OCI-LY3 (cell line): ENCODE results near the gene TTC7B.

ENCODE experiments used
- H2AFZ ChIP-seq: fragments of 200-600, 300-600 bp; shearing (Covaris generic); 2 replicates; pipeline ENCODE4 v1.6.0; 2014; ENCODE audit warnings: antibody characterized with exemption, low read depth, low read length
- H3K27ac ChIP-seq: fragments of 200-600, 300-600 bp; sonication (generic); 2 replicates; pipeline ENCODE4 v1.5.1; 2014; ENCODE audit warnings: mild to moderate bottlenecking, low read length, moderate library complexity, mixed read lengths
- H3K27me3 ChIP-seq: fragments of 200-600, 300-600 bp; sonication (generic); 2 replicates; pipeline ENCODE4 v1.6.1; 2014; ENCODE audit warnings: low read depth, low read length, mixed read lengths
- H3K36me3 ChIP-seq: fragments of 200-600, 300-600 bp; sonication (generic); replicated peaks from 2 replicates; pipeline ENCODE3; 2014; ENCODE audit warnings: low read depth, low read length, mixed read lengths
- H3K4me1 ChIP-seq: fragments of 300-600, 200-600 bp; sonication (generic); 2 replicates; pipeline ENCODE4 v1.6.1; 2014; ENCODE audit warnings: low read length, mixed read lengths
- H3K4me2 ChIP-seq: fragments of 200-600, 300-600 bp; sonication (generic); 2 replicates; pipeline ENCODE4 v1.6.1; 2014; ENCODE audit warnings: low read length, mixed read lengths
- H3K4me3 ChIP-seq: fragments of 300-600, 200-600 bp; sonication (generic); 2 replicates; pipeline ENCODE4 v1.5.1; 2014; ENCODE audit warnings: antibody characterized with exemption, mild to moderate bottlenecking, low read length, moderate library complexity
- H3K79me2 ChIP-seq: fragments of 300-600, 200-600 bp; shearing (Covaris generic); 2 replicates; pipeline ENCODE4 v1.6.1; 2014; ENCODE audit warnings: mild to moderate bottlenecking, low read length, mixed read lengths
- H3K9ac ChIP-seq: fragments of 300-600, 200-600 bp; shearing (Covaris generic); 2 replicates; pipeline ENCODE4 v1.6.0; 2014; ENCODE audit warnings: mild to moderate bottlenecking, low read length, moderate library complexity
- H3K9me3 ChIP-seq: fragments of 200-600, 300-600 bp; shearing (Covaris generic); 2 replicates; pipeline ENCODE4 v1.6.1; 2014; ENCODE audit warnings: low read length, mixed read lengths; ENCODE audit not compliant: insufficient read depth
- H4K20me1 ChIP-seq: fragments of 200-600, 300-600 bp; sonication (generic); 2 replicates; pipeline ENCODE4 v1.6.1; 2016; ENCODE audit warnings: low read length, mixed read lengths; ENCODE audit not compliant: insufficient read depth
- CTCF ChIP-seq: fragments of 200-600, 300-600 bp; sonication (generic); IDR thresholded peaks from 2 replicates; pipeline ENCODE4 v1.5.1; 2014; ENCODE audit warnings: antibody characterized with exemption, low read length, low read depth
- EZH2phosphoT487 ChIP-seq: fragments of 200-600 bp; shearing (Covaris generic); IDR thresholded peaks from 2 replicates; pipeline ENCODE4 v1.6.1; 2018; ENCODE audit warnings: antibody characterized with exemption, mixed run types, low read depth

TTC7B gene

GRCh38 chr14:90728951-90729350 is 87.3 kb downstream of the TTC7B start:
- Histone ChIP-seq H3K27me3 (no peaks in the 10 kb centered on the region), H2AFZ (no peak overlapping the region)
- TF ChIP-seq EZH2phosphoT487, result no peak
- no peak for TF ChIP-seq CTCF

GRCh38 chr14:90727082-90727481 is 89.1 kb downstream of the TTC7B start:
- H3K36me3 ChIP-seq, result no peaks in the 10 kb centered on the region
- no peak overlapping the region for H3K4me2 ChIP-seq
- no peaks in the 10 kb centered on the region for H4K20me1 ChIP-seq
- H2AFZ ChIP-seq, result no peak overlapping the region
- peaks cover 10% of the 10 kb centered on the region for H3K4me1 ChIP-seq
- H3K27ac ChIP-seq, result no peak overlapping the region
- no peaks in the 10 kb centered on the region for H3K27me3 ChIP-seq
- H3K79me2 ChIP-seq, result no peaks in the 10 kb centered on the region
- H3K4me3 ChIP-seq, result no peak overlapping the region
- H3K9ac ChIP-seq, result no peak overlapping the region
- H3K9me3 ChIP-seq, result no peaks in the 10 kb centered on the region
- TF ChIP-seq CTCF (no peak), EZH2phosphoT487 (no peak)

More at GRCh38 chr14:90728951-90729350, 87.3 kb downstream of the TTC7B start:
- Histone ChIP-seq H3K4me3 (no peak overlapping the region), H3K36me3 (no peaks in the 10 kb centered on the region), H3K79me2 (no peaks in the 10 kb centered on the region), H4K20me1 (no peaks in the 10 kb centered on the region), H3K4me2 (no peak overlapping the region), H3K9me3 (no peaks in the 10 kb centered on the region), H3K9ac (no peak overlapping the region), H3K27ac (no peak overlapping the region), H3K4me1 (no peaks in the 10 kb centered on the region)

DNA sequence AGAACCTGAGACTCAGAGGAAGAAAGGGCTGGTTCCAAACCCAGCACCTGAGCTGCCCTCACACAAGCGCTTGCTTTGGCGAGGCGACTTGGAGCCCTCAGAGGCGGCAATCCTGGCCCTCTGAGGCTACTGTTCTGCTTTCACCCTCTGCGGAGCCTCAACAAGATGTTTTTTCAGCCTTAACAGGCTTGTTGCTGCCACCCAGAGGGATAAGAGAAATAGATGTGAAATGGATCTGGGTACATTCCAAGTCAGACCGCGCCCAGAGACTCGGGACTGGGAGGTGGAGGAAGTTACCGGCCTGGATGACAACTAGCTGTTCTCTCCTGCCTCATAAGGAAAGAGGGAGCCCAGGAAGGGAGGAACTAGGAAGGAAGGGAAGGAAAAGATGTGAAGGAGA is 89.6 kb downstream of the TTC7B start:
- H3K36me3 ChIP-seq, result no peaks in the 10 kb centered on the region
- peaks cover 15% of the 10 kb centered on the region for H3K4me1 ChIP-seq
- H3K27ac ChIP-seq, result no peak overlapping the region

DNA sequence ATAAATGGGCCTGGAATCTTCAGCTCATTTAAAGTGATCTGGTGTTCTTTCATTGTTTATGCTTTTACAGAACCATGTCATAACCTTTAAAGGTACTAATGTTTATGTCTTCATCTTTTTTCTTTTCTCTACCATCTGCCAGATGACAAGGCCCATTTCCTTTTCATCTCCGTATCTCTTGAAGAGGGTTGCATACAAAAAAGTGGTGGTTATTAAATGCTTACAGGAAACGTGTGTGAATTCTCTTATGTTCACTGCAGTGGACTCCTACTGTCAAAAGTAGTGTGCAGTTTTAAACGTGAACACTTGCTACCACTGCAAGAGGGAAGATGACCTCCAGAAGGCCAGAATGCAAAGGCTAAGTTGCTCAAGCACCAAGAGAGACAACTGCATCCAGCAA is 91.4 kb downstream of the TTC7B start:
- H3K4me1 ChIP-seq, result peaks cover 18% of the 10 kb centered on the region
- H3K9ac ChIP-seq, result no peak overlapping the region
- no peaks in the 10 kb centered on the region for H3K79me2 ChIP-seq
- H3K36me3 ChIP-seq, result no peaks in the 10 kb centered on the region
- no peak overlapping the region for H3K4me2 ChIP-seq
- H4K20me1 ChIP-seq, result no peaks in the 10 kb centered on the region
- TF ChIP-seq CTCF, result no peak
- TF ChIP-seq EZH2phosphoT487, result no peak
- H3K27me3 ChIP-seq, result no peaks in the 10 kb centered on the region
- H3K4me3 ChIP-seq, result no peak overlapping the region
- no peaks in the 10 kb centered on the region for H3K9me3 ChIP-seq
- H2AFZ ChIP-seq, result no peak overlapping the region
- H3K27ac ChIP-seq, result no peak overlapping the region

More for the DNA sequence above, 89.6 kb downstream of the TTC7B start:
- Histone ChIP-seq H3K4me3 (no peak overlapping the region), H3K9ac (no peak overlapping the region), H4K20me1 (no peaks in the 10 kb centered on the region), H3K9me3 (no peaks in the 10 kb centered on the region), H3K79me2 (no peaks in the 10 kb centered on the region), H3K4me2 (no peak overlapping the region), H2AFZ (no peak overlapping the region), H3K27me3 (no peaks in the 10 kb centered on the region)
- no peak for TF ChIP-seq EZH2phosphoT487
- no peak for TF ChIP-seq CTCF
